Erythroblast (primary cell): ENCODE measurements around the gene D2HGDH.
"Not testable (repeated sequence)": the region's sequence is repeated elsewhere in the genome, so short reads cannot be mapped to it uniquely, and the experiment has no call there.

Experiments used
- DNase-seq, 2 experiments: peaks; one replicate each; lab custom pipeline; 2025; lab: John Stamatoyannopoulos, UW
- GATA1 ChIP-seq: IDR thresholded peaks from 2 replicates; pipeline ENCODE4 v1.6.1; 2011; ENCODE audit warnings: low read depth, mild to moderate bottlenecking, control low read depth, low read length, moderate library complexity
- POLR2A ChIP-seq: IDR thresholded peaks from 2 replicates; pipeline ENCODE4 v1.6.1; 2011; ENCODE audit warnings: mild to moderate bottlenecking, low read length

Gene D2HGDH

DNA sequence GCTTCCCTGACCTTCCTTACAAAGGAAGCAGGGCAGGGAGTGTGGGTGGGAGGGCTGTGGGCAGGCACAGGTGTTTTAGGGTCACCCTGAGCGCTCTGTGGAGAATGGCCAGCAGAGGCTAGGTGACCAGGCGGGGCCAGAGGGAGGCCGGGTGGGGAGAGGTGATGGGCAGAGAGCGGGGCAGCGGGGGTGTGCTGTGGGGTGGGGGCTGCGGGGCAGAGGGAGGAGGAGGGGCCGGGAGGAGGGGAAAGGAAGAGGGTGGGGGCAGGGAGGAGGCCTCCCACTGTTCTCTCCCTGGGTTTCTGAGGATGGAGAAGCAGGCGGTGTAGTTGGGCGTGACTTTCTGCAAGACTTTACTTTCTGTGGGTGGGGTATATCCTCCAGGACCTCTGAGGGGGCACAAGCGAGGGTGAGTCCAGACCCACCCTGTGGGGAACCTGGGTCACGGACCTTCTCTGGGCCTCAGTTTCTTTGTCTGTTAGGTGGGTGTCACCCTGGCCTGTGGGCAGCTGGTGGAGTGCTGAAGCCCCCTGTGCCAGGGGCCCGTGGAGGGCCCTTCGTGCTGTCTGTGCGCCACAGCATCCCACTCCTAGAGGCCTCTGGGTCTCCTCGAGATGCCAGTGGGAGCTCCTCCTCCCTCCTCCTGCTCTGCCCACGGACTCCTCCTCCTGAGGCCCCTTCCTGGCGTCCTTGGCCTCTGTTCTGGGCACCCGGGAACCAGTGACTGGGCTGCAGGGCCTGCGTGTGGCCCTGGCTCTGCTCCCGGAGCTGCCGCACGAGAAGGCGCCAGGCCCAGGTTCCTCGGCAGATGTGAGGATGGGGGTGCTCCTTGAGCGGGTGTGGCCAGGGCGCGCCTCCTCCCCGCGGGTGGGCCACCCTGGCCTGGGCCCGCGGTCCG lies 68.2 kb downstream of the D2HGDH start:
- DNase-seq: no peak
- TF ChIP-seq GATA1 (no peak), POLR2A (no peak)

DNA sequence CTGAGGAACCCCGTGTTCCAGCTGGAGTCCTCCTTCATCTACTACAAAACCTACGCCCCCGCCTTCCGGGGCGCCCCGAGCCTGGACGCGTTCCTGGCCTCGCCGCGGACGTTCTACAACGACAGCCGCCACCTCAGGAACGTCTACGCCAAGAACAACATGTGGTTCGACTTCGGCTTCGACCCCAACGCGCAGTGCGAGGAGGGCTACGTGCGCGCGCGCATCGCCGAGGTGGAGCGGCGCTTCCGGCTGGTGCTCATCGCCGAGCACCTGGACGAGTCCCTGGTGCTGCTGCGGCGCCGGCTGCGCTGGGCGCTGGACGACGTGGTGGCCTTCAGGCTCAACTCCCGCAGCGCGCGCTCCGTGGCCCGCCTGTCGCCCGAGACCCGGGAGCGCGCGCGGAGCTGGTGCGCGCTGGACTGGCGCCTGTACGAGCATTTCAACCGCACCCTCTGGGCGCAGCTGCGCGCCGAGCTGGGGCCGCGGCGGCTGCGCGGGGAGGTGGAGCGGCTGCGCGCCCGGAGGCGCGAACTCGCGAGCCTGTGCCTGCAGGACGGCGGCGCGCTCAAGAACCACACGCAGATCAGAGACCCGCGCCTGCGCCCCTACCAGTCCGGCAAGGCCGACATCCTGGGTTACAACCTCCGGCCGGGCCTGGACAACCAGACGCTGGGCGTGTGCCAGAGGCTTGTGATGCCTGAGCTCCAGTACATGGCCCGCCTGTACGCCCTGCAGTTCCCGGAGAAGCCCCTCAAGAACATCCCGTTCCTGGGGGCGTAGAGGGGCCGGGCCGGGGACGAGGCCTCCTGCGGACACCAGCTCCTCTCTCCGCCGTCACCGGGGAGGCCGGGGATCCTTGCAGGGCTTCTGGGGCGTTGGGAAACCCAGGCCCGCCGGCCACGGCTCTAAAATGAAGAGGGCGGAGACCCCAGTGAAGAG lies 69.2 kb downstream of the D2HGDH start:
- peak; percentile 38 to 48 for DNase-seq
- TF ChIP-seq POLR2A: no peak
- TF ChIP-seq GATA1: no peak

DNA sequence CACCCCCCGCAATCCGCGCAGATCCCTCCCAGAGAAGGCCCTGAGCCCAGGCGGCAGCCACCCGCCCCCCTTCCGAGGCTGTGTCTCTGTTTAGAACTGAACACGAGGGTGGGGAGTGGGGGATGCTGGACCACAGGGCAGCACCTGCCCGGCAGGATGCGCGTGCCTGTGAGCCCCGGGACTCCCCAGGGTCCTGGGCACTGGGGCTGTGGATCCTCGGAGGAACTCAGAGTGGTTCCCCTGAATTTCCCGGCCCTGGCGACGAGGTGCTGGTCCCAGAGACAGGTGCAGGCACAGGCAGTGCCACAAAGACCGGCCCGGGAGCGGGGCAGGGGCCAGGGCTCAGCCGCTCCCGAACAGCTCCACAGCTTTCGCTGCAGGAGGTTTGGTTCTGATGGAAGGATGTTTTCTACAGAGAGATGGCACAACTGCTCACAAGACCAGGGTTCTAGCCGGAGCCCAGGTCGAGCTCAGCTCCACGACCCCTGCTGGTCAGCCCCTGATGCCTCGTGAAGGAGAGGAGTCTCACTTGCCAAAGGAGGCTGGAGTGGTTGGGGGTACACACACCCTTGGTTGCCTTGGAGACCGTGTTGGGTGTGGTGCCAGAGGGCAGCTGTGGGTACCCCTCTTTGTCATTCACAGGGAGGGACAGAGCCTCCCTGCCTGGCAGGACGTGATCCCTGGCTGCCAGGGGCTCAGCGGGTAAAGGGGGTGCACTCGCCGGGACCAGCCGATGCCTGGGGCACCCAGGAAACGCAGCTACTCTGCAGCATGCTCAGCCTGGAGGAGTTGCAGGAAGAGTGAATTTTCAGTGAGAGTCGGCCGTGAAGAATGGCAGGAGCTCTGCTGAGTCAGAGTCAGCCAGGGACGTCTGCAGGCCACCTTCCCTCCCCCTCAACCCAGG lies 70.1 kb downstream of the D2HGDH start:
- no peak for TF ChIP-seq GATA1
- no peak for TF ChIP-seq POLR2A
- no peak for DNase-seq

DNA sequence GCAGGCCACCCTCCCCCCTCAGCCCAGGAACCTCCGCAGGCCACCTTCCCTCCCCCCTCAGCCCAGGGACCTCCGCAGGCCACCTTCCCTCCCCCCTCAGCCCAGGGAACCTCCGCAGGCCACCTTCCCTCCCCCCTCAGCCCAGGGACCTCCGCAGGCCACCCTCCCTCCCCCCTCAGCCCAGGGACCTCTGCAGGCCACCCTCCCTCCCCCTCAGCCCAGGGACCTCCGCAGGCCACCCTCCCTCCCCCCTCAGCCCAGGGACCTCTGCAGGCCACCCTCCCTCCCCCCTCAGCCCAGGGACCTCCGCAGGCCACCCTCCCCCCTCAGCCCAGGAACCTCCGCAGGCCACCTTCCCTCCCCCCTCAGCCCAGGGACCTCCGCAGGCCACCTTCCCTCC lies 71.8 kb downstream of the D2HGDH start:
- not testable (repeated sequence) for DNase-seq

DNA sequence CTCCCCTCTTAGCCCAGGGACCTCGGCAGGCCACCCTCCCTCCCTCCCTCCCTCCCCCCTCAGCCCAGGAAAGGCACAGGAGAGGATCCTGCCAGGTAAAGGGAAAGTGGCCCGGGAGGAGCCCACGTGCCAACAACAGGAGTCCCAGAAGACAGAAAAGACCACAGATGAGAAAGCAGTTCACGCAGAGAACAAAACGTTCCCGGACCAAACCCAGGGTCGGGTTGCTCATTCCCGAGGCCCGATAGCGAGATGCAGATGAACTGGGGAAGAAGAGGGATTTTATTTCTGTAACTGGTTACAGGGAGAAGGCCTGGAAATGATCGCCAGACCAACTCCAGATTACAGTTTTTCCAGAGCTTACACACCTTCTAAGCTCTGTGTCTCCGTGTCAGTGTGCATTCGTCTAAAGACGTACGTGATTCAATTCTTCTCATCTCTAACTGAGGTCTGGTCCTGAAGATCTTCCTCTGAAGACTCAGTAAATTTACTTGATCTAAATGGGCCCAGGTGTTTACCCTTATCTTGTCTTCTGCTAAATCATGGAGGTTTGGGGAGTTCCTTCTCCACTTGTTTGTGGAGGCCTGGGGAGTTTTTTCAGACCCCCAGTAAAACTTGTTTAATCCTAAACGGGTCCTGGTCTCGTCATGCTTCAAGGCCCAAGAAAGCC lies 73.8 kb downstream of the D2HGDH start:
- no peak for TF ChIP-seq POLR2A
- TF ChIP-seq GATA1: no peak

DNA sequence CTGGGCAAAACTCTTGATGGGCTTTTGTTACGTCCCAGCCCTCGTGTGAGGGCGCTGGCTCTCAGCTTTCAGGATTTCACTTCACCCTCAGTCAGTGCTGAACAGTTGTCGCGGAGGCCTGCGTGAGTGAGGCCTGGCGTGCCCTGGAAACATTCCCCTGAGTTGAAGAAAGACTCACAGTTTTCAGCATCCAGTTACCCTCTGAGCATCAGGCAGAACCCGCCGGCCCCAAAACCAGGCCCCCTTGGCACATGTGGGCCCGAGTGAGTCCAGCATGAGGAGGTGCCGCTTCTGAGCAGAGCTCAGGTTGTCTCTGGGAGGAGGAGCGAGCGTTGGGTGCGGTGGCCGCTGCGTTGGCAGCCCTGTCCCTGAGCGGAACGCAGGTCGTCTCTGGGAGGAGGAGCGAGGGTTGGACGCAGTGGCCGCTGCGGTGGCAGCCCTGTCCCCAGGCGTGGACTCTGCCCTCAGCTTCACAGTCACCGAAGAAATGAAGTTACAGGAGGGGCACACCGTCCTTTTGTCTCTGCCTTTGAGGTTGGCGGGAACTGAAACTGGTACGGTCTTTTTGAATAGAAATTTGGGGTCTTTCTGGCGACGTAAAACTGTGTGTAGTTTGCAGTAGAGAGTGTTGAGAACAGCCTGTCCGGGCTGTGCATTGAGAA lies 74.4 kb downstream of the D2HGDH start, which contains the start of gene NEU4:
Gene NEU4 (plus strand): TSS at position 473 of the 662 bp plus-strand sequence. CDS start 5,292 bp downstream, outside the sequence.
- no peak for DNase-seq
- TF ChIP-seq POLR2A: no peak
- TF ChIP-seq GATA1: no peak

More for the DNA sequence above, 73.8 kb downstream of the D2HGDH start:
- DNase-seq: no peak

DNA sequence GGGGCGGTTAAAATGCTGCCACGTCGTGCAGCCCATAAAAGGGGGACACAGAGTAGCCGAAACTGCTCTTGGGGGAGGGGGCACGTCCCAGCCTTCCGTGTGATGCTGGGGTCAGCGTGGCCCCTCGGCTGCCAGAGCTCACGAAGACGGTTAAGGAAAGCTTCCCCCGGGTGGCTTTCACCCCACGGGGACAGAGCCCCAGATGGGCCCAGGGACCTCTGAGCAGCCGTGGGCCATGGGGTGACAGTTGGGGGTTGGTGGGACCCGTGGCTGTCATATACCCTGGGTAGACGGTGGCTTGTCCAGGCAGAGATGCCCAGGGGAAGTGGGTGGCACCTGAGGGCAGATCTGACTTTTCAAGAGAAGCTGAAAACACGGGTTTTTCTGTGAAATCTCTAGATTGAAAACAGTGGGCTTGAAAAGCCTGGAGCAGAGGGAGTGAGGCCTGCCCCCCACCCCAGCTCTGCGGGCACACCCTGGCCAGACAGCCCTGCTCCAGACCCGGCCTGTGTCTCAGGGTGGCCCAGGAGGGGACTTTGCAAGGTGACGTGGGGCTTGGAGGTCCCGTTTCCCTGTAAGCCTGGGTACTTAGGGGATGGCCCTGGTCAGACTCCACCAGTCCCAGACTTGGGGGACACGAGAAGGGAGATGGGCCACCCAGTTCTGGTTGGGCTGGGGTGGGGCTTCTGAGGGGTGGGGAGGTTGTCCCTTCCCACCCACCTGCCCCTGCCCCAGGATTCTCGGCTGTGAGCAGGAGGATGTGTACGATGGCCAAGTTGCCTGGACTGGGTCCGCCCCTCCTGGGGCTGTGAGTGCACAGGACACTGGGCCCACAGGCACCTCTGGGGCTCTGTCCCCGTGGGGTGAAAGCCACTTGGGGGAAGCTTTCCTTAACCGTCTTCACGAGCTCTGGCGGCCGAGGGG lies 75.2 kb downstream of the D2HGDH start:
- no peak for DNase-seq
- TF ChIP-seq GATA1 (no peak), POLR2A (no peak)

DNA sequence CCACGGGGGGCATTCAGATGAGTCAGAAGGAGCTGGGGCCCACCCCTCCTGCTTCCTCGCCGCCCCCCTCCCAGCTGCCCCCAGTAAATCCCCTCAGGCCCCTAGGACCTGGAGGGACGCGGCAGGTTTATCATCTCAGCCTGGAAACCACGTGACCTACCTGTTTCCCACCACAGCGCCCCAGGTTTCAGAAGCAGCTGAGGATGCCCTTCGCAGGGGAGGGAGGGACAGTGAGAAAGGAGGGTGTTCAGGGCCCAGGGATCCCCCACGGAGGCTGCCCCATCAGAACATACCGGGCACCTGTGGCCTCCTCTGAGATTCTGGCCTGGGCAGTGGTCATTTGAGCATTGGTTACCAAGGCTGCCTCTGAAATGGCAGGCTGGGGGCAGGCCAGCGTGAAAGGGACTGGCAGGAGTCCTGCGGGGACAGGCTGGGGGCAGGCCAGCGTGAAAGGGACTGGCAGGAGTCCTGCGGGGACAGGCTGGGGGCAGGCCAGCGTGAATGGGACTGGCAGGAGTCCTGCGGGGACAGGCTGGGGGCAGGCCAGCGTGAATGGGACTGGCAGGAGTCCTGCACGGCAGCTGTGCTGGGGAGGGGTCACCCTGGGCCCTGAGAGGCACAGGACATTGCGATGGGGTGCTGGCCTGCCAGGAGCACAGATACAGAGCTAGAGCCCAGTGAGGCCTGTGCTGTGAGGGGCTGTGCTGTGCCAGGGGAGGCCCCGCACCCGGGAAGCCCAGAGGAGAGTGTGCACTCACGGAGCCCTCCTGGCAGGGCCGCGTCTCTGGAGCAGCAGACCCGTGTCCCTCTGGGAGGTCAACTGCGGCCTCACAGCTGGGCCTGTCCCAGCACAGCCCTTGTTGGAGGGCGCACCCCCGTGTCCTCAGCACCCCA lies 76.1 kb downstream of the D2HGDH start:
- DNase-seq: no peak
- TF ChIP-seq POLR2A (no peak), GATA1 (no peak)

DNA sequence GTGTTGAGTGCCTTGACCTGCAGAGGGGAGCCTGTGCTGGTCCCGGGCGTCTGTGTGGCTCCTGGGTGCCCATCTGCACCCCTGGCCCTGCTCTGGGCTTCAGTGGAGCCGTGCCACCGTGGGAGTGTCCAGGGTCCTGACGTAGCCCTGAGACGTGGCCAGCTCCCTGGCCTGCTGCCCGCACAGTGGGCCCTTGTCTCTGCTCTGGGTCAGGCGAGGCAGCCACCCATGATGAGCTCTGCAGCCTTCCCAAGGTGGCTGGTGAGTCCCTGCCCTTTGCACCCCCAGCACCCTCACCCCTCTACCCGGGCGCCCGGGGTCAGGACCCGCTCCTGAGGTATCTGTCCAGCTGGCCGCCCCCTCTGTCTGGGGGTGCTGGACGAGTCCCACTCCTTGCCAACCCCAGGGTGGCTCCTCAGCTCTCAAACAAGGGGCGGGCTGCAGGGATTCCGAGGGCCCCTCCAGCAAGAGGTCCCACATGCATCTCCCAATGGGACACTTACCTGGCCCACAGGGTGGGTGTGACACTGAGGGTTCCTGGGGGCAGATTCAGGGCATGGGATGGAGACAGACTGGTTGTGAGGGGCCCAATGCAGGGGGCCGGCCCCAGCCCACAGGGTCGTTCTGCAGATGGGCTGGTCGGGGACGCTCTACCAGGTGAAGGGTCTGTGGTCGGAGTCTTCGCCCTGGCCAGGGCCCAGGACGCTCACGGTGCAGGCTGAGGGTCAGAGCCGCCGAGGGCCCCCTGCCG lies 76.9 kb downstream of the D2HGDH start:
- DNase-seq: no peak
- no peak for TF ChIP-seq POLR2A
- no peak for TF ChIP-seq GATA1
